PFSK-1 (cell line): ENCODE results near the gene ADGRF3.

Experiments used
- FOXP2 ChIP-seq: optimal IDR thresholded peaks from 2 replicates; pipeline ENCODE3; 2011; ENCODE audit warnings: borderline replicate concordance, control low read depth, inconsistent platforms; ENCODE audit not compliant: insufficient read depth; ENCODE audit errors: extremely low read length, extremely low read depth
- POLR2AphosphoS5 ChIP-seq: IDR thresholded peaks from 2 replicates; pipeline ENCODE4 v1.6.1; 2012; ENCODE audit warnings: low read depth, mild to moderate bottlenecking, control low read depth, low read length, moderate library complexity
- REST ChIP-seq, 2 experiments: IDR thresholded peaks; 2 replicates each; pipeline versions ENCODE4 v1.6.1 to v1.8.0; 2011 to 2012; ENCODE audit warnings: low read depth in 2 of 2, low read length in 2 of 2, control low read depth in 1 of 2, inconsistent platforms in 1 of 2, mild to moderate bottlenecking in 1 of 2, moderate library complexity in 1 of 2; ENCODE audit not compliant: insufficient read depth in 1 of 2
- SIN3A ChIP-seq: IDR thresholded peaks from 2 replicates; pipeline ENCODE4 v1.6.1; 2012; ENCODE audit warnings: mild to moderate bottlenecking, low read length, moderate library complexity, borderline replicate concordance; ENCODE audit not compliant: insufficient read depth
- TAF1 ChIP-seq: IDR thresholded peaks from 2 replicates; pipeline ENCODE4 v1.6.1; 2012; ENCODE audit warnings: low read length, control low read depth, borderline replicate concordance; ENCODE audit not compliant: insufficient read depth

The ADGRF3 gene

GRCh38 chr2:26330114-26330549 is 16.5 kb downstream of the ADGRF3 start:
- TF ChIP-seq TAF1, result peak; percentile 30; the same call in 1 of the 2 replicates
- no peak for TF ChIP-seq REST (IDR thresholded peaks at IDR 0.05; ENCODE audit: insufficient read depth in 1 of 2, low read depth in 2 of 2, low read length in 2 of 2)

GRCh38 chr2:26327291-26328272 is 19.0 kb downstream of the ADGRF3 start:
- TF ChIP-seq REST (IDR thresholded peaks at IDR 0.05; ENCODE audit: insufficient read depth in 1 of 2, low read depth in 2 of 2, low read length in 2 of 2), result no peak
- no peak for TF ChIP-seq TAF1
- no peak for TF ChIP-seq SIN3A
- no peak for TF ChIP-seq FOXP2

GRCh38 chr2:26326514-26326913 is 20.1 kb downstream of the ADGRF3 start:
- TF ChIP-seq SIN3A (no peak), REST (IDR thresholded peaks at IDR 0.05; ENCODE audit: insufficient read depth in 1 of 2, low read depth in 2 of 2, low read length in 2 of 2) (no peak), POLR2AphosphoS5 (no peak), TAF1 (no peak), FOXP2 (no peak)

GRCh38 chr2:26325851-26326250 is 20.7 kb downstream of the ADGRF3 start:
- no peak for TF ChIP-seq SIN3A
- TF ChIP-seq REST (IDR thresholded peaks at IDR 0.05; ENCODE audit: insufficient read depth in 1 of 2, low read depth in 2 of 2, low read length in 2 of 2), result no peak
- no peak for TF ChIP-seq TAF1
- TF ChIP-seq POLR2AphosphoS5, result no peak
- TF ChIP-seq FOXP2, result no peak

GRCh38 chr2:26324903-26325302 is 21.7 kb downstream of the ADGRF3 start:
- TF ChIP-seq SIN3A (no peak), FOXP2 (no peak)
